ENCODE measurements around the gene KIAA0753.

KIAA0753 gene

DNA sequence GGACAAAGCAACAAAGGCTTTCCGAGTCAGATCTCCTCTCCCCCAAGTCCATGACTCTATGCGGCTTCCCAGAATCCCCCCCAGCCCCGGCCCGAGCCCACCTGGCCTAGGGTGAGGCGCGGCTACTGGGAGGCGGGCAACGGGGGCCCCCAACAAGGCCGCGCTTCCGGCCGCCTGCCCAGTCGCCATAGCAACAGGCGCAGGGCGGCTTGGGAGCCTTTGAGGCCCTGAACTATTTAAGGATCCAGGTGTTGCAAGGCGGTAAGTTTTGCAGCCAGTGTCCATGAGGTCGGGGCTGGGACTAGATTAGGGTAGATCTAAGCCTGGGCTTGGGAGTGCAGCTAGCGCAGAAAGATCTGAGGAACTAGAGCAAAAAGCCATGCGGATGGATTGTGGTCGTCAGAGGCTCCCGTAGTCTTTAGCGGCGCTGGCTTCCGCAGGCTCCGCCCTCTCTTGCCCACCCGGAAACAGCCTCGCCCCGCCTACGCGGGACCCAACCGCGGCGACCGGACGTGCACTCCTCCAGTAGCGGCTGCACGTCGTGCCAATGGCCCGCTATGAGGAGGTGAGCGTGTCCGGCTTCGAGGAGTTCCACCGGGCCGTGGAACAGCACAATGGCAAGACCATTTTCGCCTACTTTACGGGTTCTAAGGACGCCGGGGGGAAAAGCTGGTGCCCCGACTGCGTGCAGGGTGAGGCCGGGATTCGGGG, at the start of gene KIAA0753, which contains the start of gene TXNDC17:
TSS of gene KIAA0753 (minus strand) at position 176 of the 711 bp plus-strand sequence. CDS start 5,608 bp downstream, outside the sequence.
TSS of gene TXNDC17 (plus strand) at position 525 of the 711 bp plus-strand sequence. CDS start at position 548, 23 bp downstream.
- H3K4me3 ChIP-seq (ENCODE audit: low read depth, low read length): peak within 1 kb of the TSS; percentile 81
- H3K79me2 ChIP-seq (ENCODE audit: control insufficient read depth, insufficient read depth, low read length, unreplicated experiment): peaks cover 46% of the 10 kb centered on the region
- H3K36me3 ChIP-seq (ENCODE audit: insufficient read depth, low read length): peaks cover 8% of the 10 kb centered on the region; the same call in 1 of the 2 replicates
- peak within 1 kb of the TSS; percentile 91 for H2AFZ ChIP-seq (ENCODE audit: low read length, unreplicated experiment)
- H3K27ac ChIP-seq (ENCODE audit: low read depth, low read length): peak within 1 kb of the TSS; percentile 74
- H3K27me3 ChIP-seq (ENCODE audit: insufficient read depth, low read length): no peaks in the 10 kb centered on the region
- H3K4me1 ChIP-seq (ENCODE audit: control insufficient read depth, insufficient read depth, low read length, unreplicated experiment): peaks cover 28% of the 10 kb centered on the region

- Histone ChIP-seq H3K36me3 (ENCODE audit: insufficient read depth, low read length) (no peaks in the 10 kb centered on the region), H2AFZ (ENCODE audit: low read length, unreplicated experiment) (no peak overlapping the region), H3K4me1 (ENCODE audit: control insufficient read depth, insufficient read depth, low read length, unreplicated experiment) (no peaks in the 10 kb centered on the region), H3K79me2 (ENCODE audit: control insufficient read depth, insufficient read depth, low read length, unreplicated experiment) (no peaks in the 10 kb centered on the region), H3K27ac (ENCODE audit: low read depth, low read length) (no peak overlapping the region), H3K27me3 (ENCODE audit: insufficient read depth, low read length) (peaks cover 90% of the 10 kb centered on the region), H3K4me3 (ENCODE audit: low read depth, low read length) (no peak overlapping the region)
Measured at GRCh38 chr17:6688944-6689343, 48.4 kb upstream of the KIAA0753 start.

DNA sequence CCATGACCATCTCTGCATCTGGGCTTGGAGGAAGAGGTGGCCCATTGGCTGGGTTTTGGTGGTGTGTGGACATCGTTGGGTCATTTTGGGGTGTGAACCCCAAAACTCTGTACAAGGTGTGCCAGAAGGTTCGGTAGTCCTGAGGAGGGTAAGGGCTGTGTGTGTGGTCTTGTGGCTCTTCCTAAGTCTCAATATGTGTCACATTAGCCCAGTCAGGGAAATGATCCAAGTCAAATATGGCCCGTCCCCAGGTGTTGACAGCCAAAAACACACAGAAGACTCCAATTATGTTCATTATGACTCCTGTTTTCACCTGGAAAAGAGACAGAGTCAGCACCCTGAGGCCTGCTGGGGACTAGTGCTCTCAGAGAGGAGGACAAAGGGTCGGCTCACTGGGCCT, 45.5 kb upstream of the KIAA0753 start:
- no peak overlapping the region for H3K4me3 ChIP-seq (ENCODE audit: low read depth, low read length)
- H2AFZ ChIP-seq (ENCODE audit: low read length, unreplicated experiment): no peak overlapping the region
- H3K36me3 ChIP-seq (ENCODE audit: insufficient read depth, low read length): no peaks in the 10 kb centered on the region
- H3K4me1 ChIP-seq (ENCODE audit: control insufficient read depth, insufficient read depth, low read length, unreplicated experiment): no peaks in the 10 kb centered on the region
- H3K79me2 ChIP-seq (ENCODE audit: control insufficient read depth, insufficient read depth, low read length, unreplicated experiment): no peaks in the 10 kb centered on the region
- H3K27me3 ChIP-seq (ENCODE audit: insufficient read depth, low read length): peaks cover 84% of the 10 kb centered on the region
- H3K27ac ChIP-seq (ENCODE audit: low read depth, low read length): no peak overlapping the region

DNA sequence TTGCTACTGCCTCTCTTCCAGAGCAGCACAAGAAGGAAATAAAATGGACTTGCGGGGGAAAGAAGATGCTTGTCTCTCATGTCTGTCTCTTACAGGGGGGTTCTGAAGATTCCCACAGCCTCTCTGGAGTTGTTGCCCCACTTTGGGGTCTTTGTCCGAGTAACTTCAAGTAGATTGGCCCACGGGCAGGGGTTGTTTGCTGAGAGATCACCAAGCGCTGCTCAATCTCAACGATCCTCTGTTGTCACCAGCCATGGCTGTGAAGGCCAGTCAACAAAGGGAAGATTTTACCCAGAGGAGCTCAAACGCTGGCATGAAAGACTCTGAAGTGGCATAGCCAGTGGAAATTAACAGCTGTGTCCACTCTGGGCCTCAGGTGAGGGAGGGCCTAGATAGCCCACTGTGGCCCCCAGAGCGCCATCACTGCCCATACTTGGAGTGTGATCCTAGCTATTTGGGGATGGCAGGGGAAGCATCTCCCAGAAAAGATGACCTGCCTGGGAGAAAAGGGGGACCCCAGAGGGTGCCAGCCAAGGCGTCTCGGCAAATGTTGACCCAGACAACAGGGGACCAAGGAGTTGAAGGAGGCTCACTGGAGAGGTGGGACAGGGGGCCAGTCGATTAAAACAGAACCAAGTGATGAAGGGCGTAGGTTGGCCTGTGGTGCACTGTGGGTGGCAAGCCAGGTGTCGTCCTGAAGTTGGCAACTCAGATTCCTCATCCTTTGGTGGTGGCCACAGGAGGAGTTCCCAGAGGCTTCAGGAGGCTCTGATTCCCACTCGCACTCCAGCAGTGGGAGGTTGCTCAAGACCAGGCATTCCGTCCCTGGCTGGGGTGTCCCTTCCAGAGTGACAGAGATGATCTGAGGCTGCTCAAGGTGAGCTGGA, 44.6 kb upstream of the KIAA0753 start:
- H3K79me2 ChIP-seq (ENCODE audit: control insufficient read depth, insufficient read depth, low read length, unreplicated experiment): no peaks in the 10 kb centered on the region
- H3K36me3 ChIP-seq (ENCODE audit: insufficient read depth, low read length): no peaks in the 10 kb centered on the region
- no peak overlapping the region for H3K27ac ChIP-seq (ENCODE audit: low read depth, low read length)
- H2AFZ ChIP-seq (ENCODE audit: low read length, unreplicated experiment): no peak overlapping the region
- H3K4me1 ChIP-seq (ENCODE audit: control insufficient read depth, insufficient read depth, low read length, unreplicated experiment): no peaks in the 10 kb centered on the region
- no peak overlapping the region for H3K4me3 ChIP-seq (ENCODE audit: low read depth, low read length)
- peaks cover 77% of the 10 kb centered on the region for H3K27me3 ChIP-seq (ENCODE audit: insufficient read depth, low read length)

- H2AFZ ChIP-seq (ENCODE audit: low read length, unreplicated experiment): no peak overlapping the region
- no peaks in the 10 kb centered on the region for H3K4me1 ChIP-seq (ENCODE audit: control insufficient read depth, insufficient read depth, low read length, unreplicated experiment)
- no peaks in the 10 kb centered on the region for H3K36me3 ChIP-seq (ENCODE audit: insufficient read depth, low read length)
- no peaks in the 10 kb centered on the region for H3K79me2 ChIP-seq (ENCODE audit: control insufficient read depth, insufficient read depth, low read length, unreplicated experiment)
- no peak overlapping the region for H3K27ac ChIP-seq (ENCODE audit: low read depth, low read length)
- no peak overlapping the region for H3K4me3 ChIP-seq (ENCODE audit: low read depth, low read length)
- H3K27me3 ChIP-seq (ENCODE audit: insufficient read depth, low read length): peaks cover 75% of the 10 kb centered on the region
Measured at GRCh38 chr17:6684460-6684783, 43.9 kb upstream of the KIAA0753 start.

- H2AFZ ChIP-seq (ENCODE audit: low read length, unreplicated experiment): no peak overlapping the region
- H3K4me1 ChIP-seq (ENCODE audit: control insufficient read depth, insufficient read depth, low read length, unreplicated experiment): no peaks in the 10 kb centered on the region
- H3K79me2 ChIP-seq (ENCODE audit: control insufficient read depth, insufficient read depth, low read length, unreplicated experiment): no peaks in the 10 kb centered on the region
- H3K27me3 ChIP-seq (ENCODE audit: insufficient read depth, low read length): peaks cover 74% of the 10 kb centered on the region
- H3K27ac ChIP-seq (ENCODE audit: low read depth, low read length): no peak overlapping the region
- H3K4me3 ChIP-seq (ENCODE audit: low read depth, low read length): no peak overlapping the region
- no peaks in the 10 kb centered on the region for H3K36me3 ChIP-seq (ENCODE audit: insufficient read depth, low read length)
Measured at GRCh38 chr17:6683730-6684459, 43.4 kb upstream of the KIAA0753 start.

DNA sequence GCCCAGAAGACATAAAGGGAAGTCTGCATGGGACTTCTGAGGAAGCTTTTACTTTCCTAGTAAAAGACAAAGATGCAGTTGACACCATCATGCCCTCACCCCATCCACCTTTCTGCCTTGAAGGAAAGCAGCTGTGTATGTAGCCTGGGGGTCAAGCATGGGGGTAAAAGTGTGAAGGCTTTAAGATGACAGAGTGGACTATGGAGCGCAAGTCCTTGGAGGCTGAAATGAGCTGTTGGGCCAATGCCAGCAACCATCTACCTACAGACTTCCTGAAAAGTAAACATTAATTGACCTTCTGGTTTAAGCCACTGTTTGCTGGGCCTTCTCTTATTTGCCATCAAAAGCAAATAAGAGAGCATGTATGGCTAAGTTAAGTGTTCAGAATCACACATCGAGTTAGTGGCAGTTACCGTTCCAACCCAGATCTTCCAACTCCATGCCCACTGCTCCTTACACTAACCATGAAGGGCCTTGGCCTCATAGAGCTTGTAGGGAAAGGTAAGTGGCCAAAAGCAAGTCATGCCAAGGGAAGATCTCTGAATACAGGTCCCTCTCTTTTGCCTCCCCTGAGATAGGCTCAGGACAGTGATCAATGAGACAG, 42.7 kb upstream of the KIAA0753 start:
- Histone ChIP-seq H3K4me3 (ENCODE audit: low read depth, low read length) (no peak overlapping the region), H3K27me3 (ENCODE audit: insufficient read depth, low read length) (peaks cover 80% of the 10 kb centered on the region), H3K36me3 (ENCODE audit: insufficient read depth, low read length) (no peaks in the 10 kb centered on the region), H2AFZ (ENCODE audit: low read length, unreplicated experiment) (no peak overlapping the region), H3K4me1 (ENCODE audit: control insufficient read depth, insufficient read depth, low read length, unreplicated experiment) (no peaks in the 10 kb centered on the region), H3K79me2 (ENCODE audit: control insufficient read depth, insufficient read depth, low read length, unreplicated experiment) (no peaks in the 10 kb centered on the region), H3K27ac (ENCODE audit: low read depth, low read length) (no peak overlapping the region)

GRCh38 chr17:6682339-6682738, 41.8 kb upstream of the KIAA0753 start:
- Histone ChIP-seq H2AFZ (ENCODE audit: low read length, unreplicated experiment) (no peak overlapping the region), H3K36me3 (ENCODE audit: insufficient read depth, low read length) (no peaks in the 10 kb centered on the region), H3K79me2 (ENCODE audit: control insufficient read depth, insufficient read depth, low read length, unreplicated experiment) (no peaks in the 10 kb centered on the region), H3K4me1 (ENCODE audit: control insufficient read depth, insufficient read depth, low read length, unreplicated experiment) (no peaks in the 10 kb centered on the region), H3K27ac (ENCODE audit: low read depth, low read length) (no peak overlapping the region), H3K4me3 (ENCODE audit: low read depth, low read length) (no peak overlapping the region), H3K27me3 (ENCODE audit: insufficient read depth, low read length) (peaks cover 80% of the 10 kb centered on the region)

GRCh38 chr17:6681671-6682070, 41.2 kb upstream of the KIAA0753 start:
- Histone ChIP-seq H3K79me2 (ENCODE audit: control insufficient read depth, insufficient read depth, low read length, unreplicated experiment) (no peaks in the 10 kb centered on the region), H2AFZ (ENCODE audit: low read length, unreplicated experiment) (no peak overlapping the region), H3K4me1 (ENCODE audit: control insufficient read depth, insufficient read depth, low read length, unreplicated experiment) (no peaks in the 10 kb centered on the region), H3K27me3 (ENCODE audit: insufficient read depth, low read length) (peaks cover 78% of the 10 kb centered on the region), H3K4me3 (ENCODE audit: low read depth, low read length) (no peak overlapping the region), H3K36me3 (ENCODE audit: insufficient read depth, low read length) (no peaks in the 10 kb centered on the region), H3K27ac (ENCODE audit: low read depth, low read length) (no peak overlapping the region)

- Histone ChIP-seq H2AFZ (ENCODE audit: low read length, unreplicated experiment) (no peak overlapping the region), H3K36me3 (ENCODE audit: insufficient read depth, low read length) (no peaks in the 10 kb centered on the region), H3K4me1 (ENCODE audit: control insufficient read depth, insufficient read depth, low read length, unreplicated experiment) (no peaks in the 10 kb centered on the region), H3K27ac (ENCODE audit: low read depth, low read length) (no peak overlapping the region), H3K79me2 (ENCODE audit: control insufficient read depth, insufficient read depth, low read length, unreplicated experiment) (no peaks in the 10 kb centered on the region), H3K27me3 (ENCODE audit: insufficient read depth, low read length) (peaks cover 78% of the 10 kb centered on the region), H3K4me3 (ENCODE audit: low read depth, low read length) (no peak overlapping the region)
Measured at GRCh38 chr17:6681176-6681575, 40.7 kb upstream of the KIAA0753 start.
